ENCODE data around the gene MEIS3. TPM values are rescaled to one million over a fixed set of nuclear protein-coding genes. Genes with fewer than 3 reads are reported as not detected.

Gene MEIS3
- polyA plus RNA-seq (2011; rRNA removed) = 16.5 and 19.2 TPM in 2 replicates
- 18.7 and 23.4 TPM in 2 replicates for polyA plus RNA-seq (2012; cell fraction: cytosol; rRNA removed)
- polyA plus RNA-seq (2012; cell fraction: nucleus; rRNA removed) = 44.0 and 54.8 TPM in 2 replicates
- polyA plus RNA-seq (2017; fragmentation: RNase III; extraction: RNeasy Plus Mini Kit Qiagen cat#74134 plus additional on column Dnase treatment) = 21.8 to 31.4 TPM (median 27.1 TPM) in 3 replicates
- polyA minus RNA-seq (2011; rRNA and poly(A)+ RNA removed) = 26.1 and 39.1 TPM in 2 replicates

DNA sequence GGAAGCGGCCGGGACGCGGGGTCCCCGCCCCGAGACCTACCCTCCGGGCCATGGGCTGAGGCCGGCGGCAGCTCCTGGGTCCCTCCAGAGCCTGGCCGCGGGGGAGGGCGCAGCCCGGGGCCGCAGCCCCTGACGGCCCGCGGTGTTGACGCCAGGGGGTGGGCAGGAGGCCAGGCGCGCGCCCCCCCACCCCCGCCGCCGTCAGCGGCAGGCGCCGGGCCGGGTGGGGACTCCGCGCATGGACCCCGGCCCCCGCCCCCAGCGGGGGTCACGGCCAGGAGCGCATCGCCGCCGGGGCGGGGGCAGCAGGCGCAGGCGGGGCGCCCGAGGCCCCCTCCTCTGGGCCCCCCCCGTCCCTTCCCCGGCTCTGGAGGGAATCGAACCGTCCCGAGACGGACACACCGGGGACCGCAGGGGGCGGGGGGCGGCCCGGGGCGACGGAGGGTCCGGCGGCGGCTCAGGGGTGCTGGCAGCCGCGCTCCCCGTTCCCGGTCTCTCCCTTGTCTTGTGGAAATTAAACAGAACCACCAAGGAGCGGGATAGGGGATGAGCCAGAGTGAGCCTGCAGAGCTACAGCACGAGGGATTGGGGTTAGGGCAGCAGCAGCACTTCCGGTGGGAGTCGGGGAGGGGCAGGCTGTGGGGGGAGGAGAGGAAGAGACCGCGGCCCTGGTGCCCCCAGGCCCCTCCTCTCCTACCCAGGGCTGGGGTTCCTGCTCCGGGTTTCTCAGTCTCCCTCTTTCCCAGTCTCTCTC lies at the start of gene MEIS3:
MEIS3 (minus strand) TSS at position 498 of the 754 bp plus-strand sequence; CDS start at position 52, 446 bp downstream.
- Histone ChIP-seq H3K9me3 (no peaks in the 10 kb centered on the region), H3K4me1 (peaks cover 46% of the 10 kb centered on the region), H3K4me3 (peak within 1 kb of the TSS; percentile 75), H3K27ac (peak within 1 kb of the TSS; percentile 87 to 93), H3K4me2 (peak within 1 kb of the TSS; percentile 98)
- FAIRE-seq = no peak
- TF ChIP-seq PHF8 (IDR thresholded peaks at IDR 0.05; ENCODE audit: borderline replicate concordance, low read depth) = no peak
- TF ChIP-seq JUN (IDR thresholded peaks at IDR 0.05) = 0 out of 5 replicates have a peak, but pooled peaks of 1 of the 2 experiments have one; percentile 30
- peak; percentile 31; the same call in 1 of the 2 replicates for TF ChIP-seq POLR2A (IDR thresholded peaks at IDR 0.05; ENCODE audit: low read length)
- TF ChIP-seq MAZ (IDR thresholded peaks at IDR 0.05; ENCODE audit: borderline replicate concordance, low read depth, low read length) = 0 out of 2 replicates have a peak, but pooled peaks have one; percentile 12
- POLR2A ChIA-PET = interaction anchor here (0.6 kb wide), 1 partner anchor 143 kb away, joined by 4 read pairs; no protein-coding TSS in a partner anchor
- ATAC-seq = peak; percentile 18 to 21
- peak in 1 of 2 experiments; percentile 55 for DNase-seq (ENCODE audit: low read depth in 1 of 2, low spot score in 1 of 2)
- CTCF ChIA-PET = interaction anchor here (1.2 to 1.8 kb wide), 3 partner anchors 9 to 142 kb away, joined by 3 to 6 read pairs (median 4); partner anchors contain the start of gene DHX34
- WGBS (ENCODE audit: missing lambda C conversion rate) = 5% methylated on average over 14 of the region's 70 CpGs

DNA sequence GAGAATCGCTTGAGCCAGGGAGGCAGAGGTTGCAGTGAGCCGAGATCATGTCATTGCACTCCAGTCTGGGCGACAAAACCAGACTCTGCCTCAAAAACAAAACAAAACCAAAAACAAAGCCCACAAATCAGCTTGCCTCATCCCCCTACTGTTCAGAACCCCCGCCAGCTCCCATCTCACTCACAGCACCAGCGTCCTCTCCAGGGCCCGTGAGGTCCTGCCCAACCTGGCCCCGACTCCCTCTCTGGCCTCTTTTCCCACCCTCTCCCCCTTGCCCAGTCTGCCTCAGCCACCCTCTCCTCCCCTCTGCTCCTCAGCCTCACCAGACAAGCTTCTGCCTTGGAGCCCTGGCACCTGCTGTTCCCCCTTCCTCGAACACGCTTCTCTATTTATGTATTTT lies 48.6 kb upstream of the MEIS3 start:
- FAIRE-seq (no peak), ATAC-seq (peak in 1 of 2 experiments; percentile 23; a peak in 1 of 6 replicates), DNase-seq (ENCODE audit: low read depth in 1 of 2, low spot score in 1 of 2) (no peak)
- Histone ChIP-seq H3K4me1 (peaks cover 19% of the 10 kb centered on the region; the same call in 2 of the 3 replicates), H3K27ac (no peak overlapping the region), H3K4me3 (no peak overlapping the region), H3K9me3 (no peaks in the 10 kb centered on the region), H3K4me2 (no peak overlapping the region)
- WGBS (ENCODE audit: missing lambda C conversion rate) = 46% methylated on average over 9 of the region's 9 CpGs
- POLR2A ChIA-PET = no interaction called here
- CTCF ChIA-PET = interaction anchor here (0.8 to 3.0 kb wide), 7 partner anchors 10 to 40 kb away, joined by 3 to 21 read pairs (median 4); partner anchors contain the start of gene KPTN
- TF ChIP-seq MYC (IDR thresholded peaks at IDR 0.05; ENCODE audit: borderline replicate concordance, low read length) = no peak

DNA sequence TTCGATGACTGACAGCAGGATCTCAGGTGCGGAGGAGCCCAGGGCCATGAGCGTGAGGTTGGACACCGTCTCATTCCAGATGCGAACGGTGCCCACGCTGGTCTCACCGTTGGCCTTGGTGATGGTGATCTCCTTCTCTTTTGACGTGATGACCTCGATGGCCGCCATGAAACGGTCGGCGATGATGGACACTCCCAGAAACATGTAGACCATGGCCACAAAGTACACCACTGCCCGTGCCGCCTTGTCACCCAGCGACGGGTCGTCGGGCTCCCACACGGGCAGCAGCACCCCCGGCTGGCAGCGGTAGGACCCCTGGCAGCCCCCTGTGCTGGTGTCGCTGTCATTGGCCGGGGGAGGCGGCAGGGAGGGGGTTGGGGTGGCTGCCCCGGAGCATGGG lies 46.6 kb upstream of the MEIS3 start:
- ChIA-PET CTCF (interaction anchor here (0.7 to 3.0 kb wide), 3 partner anchors 18 to 30 kb away, joined by 3 to 21 read pairs (median 5); partner anchors contain the start of gene KPTN), POLR2A (no interaction called here)
- H3K4me2 ChIP-seq = no peak overlapping the region
- H3K4me1 ChIP-seq = peaks cover 11% of the 10 kb centered on the region; the same call in 1 of the 3 replicates
- no peak for FAIRE-seq
- no peaks in the 10 kb centered on the region for H3K9me3 ChIP-seq
- DNase-seq (ENCODE audit: low read depth in 1 of 2, low spot score in 1 of 2) = no peak
- H3K4me3 ChIP-seq = no peak overlapping the region
- TF ChIP-seq, protein P1, sequence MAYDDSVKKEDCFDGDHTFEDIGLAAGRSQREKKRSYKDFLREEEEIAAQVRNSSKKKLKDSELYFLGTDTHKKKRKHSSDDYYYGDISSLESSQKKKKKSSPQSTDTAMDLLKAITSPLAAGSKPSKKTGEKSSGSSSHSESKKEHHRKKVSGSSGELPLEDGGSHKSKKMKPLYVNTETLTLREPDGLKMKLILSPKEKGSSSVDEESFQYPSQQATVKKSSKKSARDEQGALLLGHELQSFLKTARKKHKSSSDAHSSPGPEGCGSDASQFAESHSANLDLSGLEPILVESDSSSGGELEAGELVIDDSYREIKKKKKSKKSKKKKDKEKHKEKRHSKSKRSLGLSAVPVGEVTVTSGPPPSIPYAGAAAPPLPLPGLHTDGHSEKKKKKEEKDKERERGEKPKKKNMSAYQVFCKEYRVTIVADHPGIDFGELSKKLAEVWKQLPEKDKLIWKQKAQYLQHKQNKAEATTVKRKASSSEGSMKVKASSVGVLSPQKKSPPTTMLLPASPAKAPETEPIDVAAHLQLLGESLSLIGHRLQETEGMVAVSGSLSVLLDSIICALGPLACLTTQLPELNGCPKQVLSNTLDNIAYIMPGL (CRISPR knock-in tag; IDR thresholded peaks at IDR 0.05; ENCODE audit: borderline replicate concordance) = no peak
- TF ChIP-seq, protein P2, sequence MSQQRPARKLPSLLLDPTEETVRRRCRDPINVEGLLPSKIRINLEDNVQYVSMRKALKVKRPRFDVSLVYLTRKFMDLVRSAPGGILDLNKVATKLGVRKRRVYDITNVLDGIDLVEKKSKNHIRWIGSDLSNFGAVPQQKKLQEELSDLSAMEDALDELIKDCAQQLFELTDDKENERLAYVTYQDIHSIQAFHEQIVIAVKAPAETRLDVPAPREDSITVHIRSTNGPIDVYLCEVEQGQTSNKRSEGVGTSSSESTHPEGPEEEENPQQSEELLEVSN (IDR thresholded peaks at IDR 0.05; ENCODE audit: borderline replicate concordance, low read depth) = no peak
- TF ChIP-seq, protein P3, sequence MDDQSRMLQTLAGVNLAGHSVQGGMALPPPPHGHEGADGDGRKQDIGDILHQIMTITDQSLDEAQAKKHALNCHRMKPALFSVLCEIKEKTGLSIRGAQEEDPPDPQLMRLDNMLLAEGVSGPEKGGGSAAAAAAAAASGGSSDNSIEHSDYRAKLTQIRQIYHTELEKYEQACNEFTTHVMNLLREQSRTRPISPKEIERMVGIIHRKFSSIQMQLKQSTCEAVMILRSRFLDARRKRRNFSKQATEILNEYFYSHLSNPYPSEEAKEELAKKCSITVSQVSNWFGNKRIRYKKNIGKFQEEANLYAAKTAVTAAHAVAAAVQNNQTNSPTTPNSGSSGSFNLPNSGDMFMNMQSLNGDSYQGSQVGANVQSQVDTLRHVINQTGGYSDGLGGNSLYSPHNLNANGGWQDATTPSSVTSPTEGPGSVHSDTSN (IDR thresholded peaks at IDR 0.05) = no peak
- no peak for ATAC-seq
- no peak overlapping the region for H3K27ac ChIP-seq
- 75% methylated on average over 18 of the region's 27 CpGs for WGBS (ENCODE audit: missing lambda C conversion rate)

DNA sequence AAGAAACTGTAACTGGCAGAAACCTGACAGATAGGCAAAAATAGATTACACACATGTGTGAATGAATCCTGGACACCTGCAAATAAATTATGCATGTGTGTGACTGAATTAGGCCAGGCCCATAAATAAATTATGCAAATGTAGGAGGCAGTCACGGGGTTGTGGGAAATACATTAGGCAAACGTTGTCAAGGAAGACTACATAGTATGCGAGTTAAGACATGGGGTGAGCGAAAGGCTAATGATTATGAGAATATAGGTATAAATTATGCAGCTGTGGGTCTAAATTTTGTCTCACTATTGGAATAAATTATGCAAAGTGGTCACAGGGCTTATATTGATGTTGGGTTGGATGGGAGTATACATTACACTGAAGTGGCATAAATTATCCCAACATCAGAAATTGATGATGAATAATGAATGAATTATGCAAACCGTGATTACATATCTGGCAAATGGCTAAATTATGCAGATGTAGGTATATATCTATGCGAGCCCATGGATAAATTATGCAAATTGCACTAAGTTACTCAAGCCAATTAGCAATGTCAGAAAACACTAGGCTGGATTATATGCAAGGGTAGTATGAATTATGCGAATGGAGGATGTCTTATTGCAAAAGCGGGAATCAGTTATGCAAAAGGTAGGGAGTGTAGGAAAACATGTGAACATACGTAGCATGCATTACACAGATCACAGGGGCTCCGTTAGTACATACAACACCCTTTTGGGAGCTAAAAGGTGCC lies 45.5 kb upstream of the MEIS3 start:
- FAIRE-seq (peak; percentile 70), ATAC-seq (no peak), DNase-seq (ENCODE audit: low read depth in 1 of 2, low spot score in 1 of 2) (no peak)
- Histone ChIP-seq H3K4me3 (no peak overlapping the region), H3K9me3 (no peaks in the 10 kb centered on the region), H3K4me2 (no peak overlapping the region), H3K27ac (no peak overlapping the region), H3K4me1 (peaks cover 7% of the 10 kb centered on the region; the same call in 1 of the 3 replicates)
- 42% methylated on average over 10 of the region's 10 CpGs for WGBS (ENCODE audit: missing lambda C conversion rate)
- TF ChIP-seq FOSL2 (IDR thresholded peaks at IDR 0.05) (no peak), FOSL2 (CRISPR knock-in tag; IDR thresholded peaks at IDR 0.05) (no peak), CHD2 (IDR thresholded peaks at IDR 0.05; ENCODE audit: low read length, partially characterized antibody) (no peak), RNF2 (IDR thresholded peaks at IDR 0.05; ENCODE audit: borderline replicate concordance, low read depth) (no peak), RCOR1 (IDR thresholded peaks at IDR 0.05; ENCODE audit: low read depth, low read length) (no peak), RARB (CRISPR knock-in tag; IDR thresholded peaks at IDR 0.05) (no peak), FOSB (CRISPR knock-in tag; IDR thresholded peaks at IDR 0.05) (no peak), FOXS1 (CRISPR knock-in tag; IDR thresholded peaks at IDR 0.05) (no peak), POLR2A (IDR thresholded peaks at IDR 0.05; ENCODE audit: low read length) (no peak), SREBF2 (IDR thresholded peaks at IDR 0.05) (no peak), ZSCAN20 (CRISPR knock-in tag; IDR thresholded peaks at IDR 0.05) (no peak), ZC3H11A (IDR thresholded peaks at IDR 0.05) (no peak), TFCP2L1 (CRISPR knock-in tag; IDR thresholded peaks at IDR 0.05) (no peak), BHLHE40 (IDR thresholded peaks at IDR 0.05; ENCODE audit: low read depth, low read length) (no peak)
- TF ChIP-seq, protein P3 (IDR thresholded peaks at IDR 0.05) = no peak
- ChIA-PET CTCF (interaction anchor here (2.6 to 3.0 kb wide), 3 partner anchors 19 to 234 kb away, joined by 13 to 17 read pairs (median 14); partner anchors contain the start of gene KPTN), POLR2A (no interaction called here)
